K562 (cell line): ENCODE results near the gene IL25. TPM values are rescaled to one million over a fixed set of nuclear protein-coding genes. Genes with fewer than 3 reads are reported as not detected.

Source experiments
- ATAC-seq: fragments of 200-7000 bp; cut with Tn5 transposase; 3 replicates; pipeline ENCODE4 v1.9.1; 2020; ENCODE audit warnings: moderate library complexity
- BruUV-seq: library from RNA; stranded (reverse); fragments of 400-500 nt; replicated peaks from 2 replicates; lab custom pipeline; 2021; lab: Mats Ljungman, UMichigan
- CTCF ChIA-PET: fragments of 300-600 bp; formaldehyde crosslinking; extraction: SDS; loops from one replicate; lab custom pipeline; 2021; ENCODE audit warnings: low intra/inter-chr PET ratio; lab: Yijun Ruan, JAX
- POLR2A ChIA-PET: fragments of 300-600, 350-650 bp; sonication (Branson Sonifier 250); formaldehyde crosslinking; extraction: SDS; loops from one replicate; lab custom pipeline; 2021; ENCODE audit warnings: antibody characterized with exemption, inconsistent platforms; lab: Yijun Ruan, JAX
- DNase-seq, 4 experiments: peaks; one replicate each; pipeline versions ENCODE4 v3.0.0 to v3.0.0-alpha.2; 2011 to 2018; ENCODE audit warnings: low spot score in 3 of 4, mixed read lengths in 3 of 4; ENCODE audit errors: extremely low read depth in 1 of 4
- FAIRE-seq: peaks from 2 replicates; lab custom pipeline; 2011; peaks lifted over from hg19 to GRCh38; lab: Jason Lieb, UNC
- H2AFZ ChIP-seq: 2 replicates; pipeline ENCODE4 v1.6.0; 2011; ENCODE audit warnings: low read depth, low read length, control low read depth, inconsistent platforms
- H3K27ac ChIP-seq: fragments of 200-600 bp; 3 replicates; pipeline ENCODE4 v1.8.0; 2011; ENCODE audit warnings: low read depth, mild to moderate bottlenecking, control low read depth, inconsistent platforms, low read length, moderate library complexity, mixed read lengths; ENCODE audit errors: extremely low read depth
- H3K27me3 ChIP-seq, 2 experiments: fragments of 300-600 bp in 1 of 2; 2 replicates in 1 of 2; 3 replicates in 1 of 2; pipeline versions ENCODE4 v1.6.0 to v1.8.0; 2011; ENCODE audit warnings: inconsistent platforms in 2 of 2, low read length in 2 of 2, mild to moderate bottlenecking in 1 of 2, mixed read lengths in 1 of 2, moderate library complexity in 1 of 2; ENCODE audit not compliant: control insufficient read depth in 2 of 2, insufficient read depth in 2 of 2
- H3K36me3 ChIP-seq: fragments of 300-600 bp; 3 replicates; pipeline ENCODE4 v1.8.0; 2011; ENCODE audit warnings: mild to moderate bottlenecking, low read length, inconsistent platforms; ENCODE audit not compliant: control insufficient read depth, insufficient read depth
- H3K4me1 ChIP-seq, 2 experiments: fragments of 200-600 bp in 1 of 2; replicated peaks in 1 of 2; 2 replicates in 1 of 2; 3 replicates in 1 of 2; pipeline versions ENCODE4 v1.5.1 to v1.8.0; 2011; ENCODE audit warnings: inconsistent platforms in 2 of 2, low read length in 2 of 2, mild to moderate bottlenecking in 1 of 2, mixed read lengths in 1 of 2, moderate library complexity in 1 of 2; ENCODE audit not compliant: control insufficient read depth in 2 of 2, insufficient read depth in 2 of 2
- H3K4me2 ChIP-seq: 2 replicates; pipeline ENCODE4 v1.6.1; 2011; ENCODE audit warnings: low read length, control low read depth, inconsistent platforms, mixed read lengths; ENCODE audit not compliant: insufficient read depth
- H3K4me3 ChIP-seq: fragments of 200-600 bp; sonication (generic), shearing (Covaris generic); 2 replicates; pipeline ENCODE4 v1.5.1; 2016; ENCODE audit warnings: control low read depth, inconsistent platforms
- H3K79me2 ChIP-seq: fragments of 200-600 bp; 3 replicates; pipeline ENCODE4 v1.8.0; 2011; ENCODE audit warnings: low read length, inconsistent platforms; ENCODE audit not compliant: control insufficient read depth, insufficient read depth
- H3K9ac ChIP-seq, 2 experiments: 2 replicates each; pipeline versions ENCODE4 v1.6.0 to v1.6.1; 2011; ENCODE audit warnings: low read depth in 2 of 2, low read length in 2 of 2, control low read depth in 1 of 2, inconsistent platforms in 1 of 2, mild to moderate bottlenecking in 1 of 2, mixed read lengths in 1 of 2; ENCODE audit not compliant: insufficient read depth in 1 of 2
- H3K9me1 ChIP-seq: one replicate; pipeline ENCODE4 v1.6.0; 2011; ENCODE audit warnings: inconsistent platforms, mild to moderate bottlenecking, low read length, moderate library complexity; ENCODE audit not compliant: control insufficient read depth, insufficient read depth
- H3K9me3 ChIP-seq: replicated peaks from 2 replicates; pipeline ENCODE4 v1.5.1; 2011; ENCODE audit warnings: low read depth, low read length, inconsistent platforms; ENCODE audit not compliant: control insufficient read depth, insufficient read depth
- H4K20me1 ChIP-seq: replicated peaks from 2 replicates; pipeline ENCODE4 v1.6.1; 2011; ENCODE audit warnings: low read length, inconsistent platforms, mixed read lengths; ENCODE audit not compliant: control insufficient read depth, insufficient read depth
- CBFA2T3 ChIP-seq: fragments of 450-650 bp; IDR thresholded peaks from 2 replicates; pipeline ENCODE4 v1.6.1; 2017
- ZNF551 ChIP-seq: fragments of 250-450 bp; sonication (Bioruptor Pico); IDR thresholded peaks from 2 replicates; pipeline ENCODE4 v1.5.0; 2021; ENCODE audit warnings: mild to moderate bottlenecking, moderate library complexity
- WGBS: fragments of 100-300 bp; shearing (Covaris generic); methylation state at CpG from one replicate; pipeline ENCODE4 v1.1.6; 2016; ENCODE audit warnings: low coverage, mixed read lengths; ENCODE audit not compliant: insufficient coverage; ENCODE audit errors: missing lambda C conversion rate; 5-methylcytosine and 5-hydroxymethylcytosine counted together
- in situ Hi-C: fragments of 300-500 bp; cut with MboI; formaldehyde crosslinking; loops from 4 replicates; pipeline ENCODE4 v1.15.0; 2018; ENCODE audit warnings: inconsistent platforms, mixed read lengths
- intact Hi-C: fragments of 100-400 bp; cut with micrococcal nuclease; formaldehyde crosslinking; loops from 2 replicates; pipeline ENCODE4 v1.14.2; 2022
- polyA plus RNA-seq, 8 experiments: library from polyadenylated mRNA; depleted of rRNA in 4 of 8; stranded (reverse) in 5 of 8; unstranded in 3 of 8; fragments of >200 nt; fragmentation: Nextera tagmentation in 2 of 8; fragmentation: Illumina TruSeq in 1 of 8; extraction: Ambion mirVana in 2 of 8; extraction: Trizol in 1 of 8; gene quantifications; 2 replicates each; pipeline versions ENCODE4 v1.2.1 to v1.2.3, GENCODE V29; 2011 to 2014; ENCODE audit warnings: inconsistent platforms in 1 of 8, missing spikeins in 1 of 8
- total RNA-seq, 7 experiments: library from RNA; depleted of rRNA in 6 of 7; stranded (reverse); fragments of >200 nt in 6 of 7; fragmentation: Illumina TruSeq in 2 of 7; extraction: Trizol in 2 of 7; gene quantifications; 2 replicates each; pipeline versions ENCODE4 v1.2.1 to v1.2.3, GENCODE V29; 2011 to 2021; ENCODE audit warnings: low replicate concordance in 1 of 7

The IL25 gene
- total and polyA plus RNA-seq, 9 of the 15 experiments (the other 6 are each of a cell fraction or from before 2014, with no cell fraction given), result not detected

DNA sequence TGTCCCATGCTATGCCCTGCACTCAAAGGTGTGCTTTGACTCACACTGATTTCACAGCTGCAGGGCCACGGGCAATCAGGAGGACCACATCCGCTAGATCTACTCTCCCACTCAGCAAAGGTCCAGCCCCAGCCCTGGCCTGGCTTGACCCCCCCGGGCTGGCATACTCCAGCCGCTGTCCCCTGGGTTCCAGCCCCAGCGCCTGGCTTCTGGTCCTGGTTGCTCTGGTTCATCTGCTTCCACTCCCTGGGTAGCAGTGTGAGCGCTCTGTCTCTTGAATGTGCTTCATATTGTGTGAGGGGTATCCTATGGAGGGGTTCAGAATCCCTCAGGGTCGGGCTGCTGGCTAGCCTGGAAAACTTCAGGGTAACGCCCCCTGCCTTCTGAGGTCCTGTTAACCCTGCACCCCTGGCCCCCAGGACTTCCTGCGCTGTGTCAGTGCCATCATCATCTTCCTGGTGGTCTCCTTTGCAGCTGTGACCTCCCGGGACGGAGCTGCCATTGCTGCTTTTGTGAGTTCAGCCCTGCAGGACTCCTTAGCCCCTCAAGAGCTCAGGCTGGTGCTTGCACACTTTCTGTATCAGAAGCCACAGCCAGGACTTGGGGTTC lies 6.1 kb downstream of the IL25 start:
- ChIA-PET CTCF (interaction anchor here (2.5 to 3.8 kb wide), 2 partner anchors 50 to 258 kb away, joined by 16 to 19 read pairs; partner anchors contain the start of gene CEBPE), POLR2A (interaction anchor here (0.8 kb wide), 1 partner anchor 96 kb away, joined by 3 read pairs; no protein-coding TSS in a partner anchor)
- Histone ChIP-seq H3K4me1 (peaks cover 0 to 14% of the 10 kb centered on the region in 2 experiments; a peak in 2 of 5 replicates), H3K9ac (no peak overlapping the region; a peak in 1 of 4 replicates), H2AFZ (no peak overlapping the region), H3K36me3 (no peaks in the 10 kb centered on the region), H3K4me2 (no peak overlapping the region), H3K9me1 (no peaks in the 10 kb centered on the region), H3K79me2 (no peaks in the 10 kb centered on the region), H4K20me1 (no peaks in the 10 kb centered on the region; the same call in 1 of the 2 replicates), H3K4me3 (no peak overlapping the region), H3K27me3 (peaks cover 2 to 55% of the 10 kb centered on the region in 2 experiments; a peak in 4 of 5 replicates), H3K9me3 (no peaks in the 10 kb centered on the region), H3K27ac (no peak overlapping the region)
- peak; percentile 18; the same call in 1 of the 2 replicates for TF ChIP-seq CBFA2T3
- no peak for TF ChIP-seq ZNF551 (CRISPR knock-in tag)
- FAIRE-seq (no peak), ATAC-seq (no peak), DNase-seq (no peak)
- in situ Hi-C loops, result no loop called here
- BruUV-seq, result no TSS peak
- WGBS, result 5% methylated on average over 7 of the region's 11 CpGs
- intact Hi-C loops, result no loop called here
